Common myeloid progenitor, CD34-positive (primary cell): ENCODE measurements around the gene MYLK.

ENCODE experiments used
- CTCF ChIA-PET: fragments of 350-600 bp; sonication (Branson Sonifier 250); formaldehyde crosslinking; loops from one replicate; lab custom pipeline; 2021; ENCODE audit warnings: antibody characterized with exemption; lab: Charles Lee
- POLR2A ChIA-PET: fragments of 350-600 bp; sonication (Branson Sonifier 250); formaldehyde crosslinking; loops from one replicate; lab custom pipeline; 2021; ENCODE audit warnings: antibody characterized with exemption; lab: Charles Lee
- DNase-seq, 3 donors: peaks; one replicate each; pipeline versions ENCODE4 v3.0.0 to v3.0.0-alpha.2; 2013
- H3K27ac ChIP-seq, 2 experiments: 1 replicate in 1 of 2; 2 replicates in 1 of 2; pipeline ENCODE4 v1.7.0; 2013; ENCODE audit warnings: inconsistent platforms in 2 of 2, low read length in 2 of 2, mild to moderate bottlenecking in 2 of 2, low read depth in 1 of 2, moderate library complexity in 1 of 2; ENCODE audit not compliant: severe bottlenecking in 2 of 2, insufficient read depth in 1 of 2, poor library complexity in 1 of 2
- H3K27me3 ChIP-seq, 5 experiments: replicated peaks in 2 of 5; 1 replicate in 3 of 5; 2 replicates in 2 of 5; pipeline versions ENCODE4 v1.6.1 to v1.7.0; 2013; ENCODE audit warnings: low read length in 4 of 5, mild to moderate bottlenecking in 2 of 5, moderate library complexity in 2 of 5, inconsistent platforms in 1 of 5; ENCODE audit not compliant: insufficient read depth in 5 of 5, control insufficient read depth in 4 of 5
- H3K36me3 ChIP-seq, 4 experiments: 1 replicate in 2 of 4; 2 replicates in 2 of 4; pipeline versions ENCODE4 v1.6.1 to v1.7.0; 2013; ENCODE audit warnings: low read length in 3 of 4, control low read depth in 1 of 4, mild to moderate bottlenecking in 1 of 4; ENCODE audit not compliant: control insufficient read depth in 4 of 4, insufficient read depth in 4 of 4
- H3K4me1 ChIP-seq, 4 experiments: 1 replicate in 3 of 4; 2 replicates in 1 of 4; pipeline versions ENCODE4 v1.6.1 to v1.7.1; 2013; ENCODE audit warnings: low read length in 3 of 4, mild to moderate bottlenecking in 3 of 4, control low read depth in 1 of 4, inconsistent platforms in 1 of 4, moderate library complexity in 1 of 4; ENCODE audit not compliant: control insufficient read depth in 4 of 4, insufficient read depth in 4 of 4; ENCODE audit errors: control extremely low read depth in 1 of 4
- H3K4me3 ChIP-seq, 7 experiments: 1 replicate in 4 of 7; 2 replicates in 3 of 7; pipeline versions ENCODE4 v1.5.1 to v1.7.0; 2013; ENCODE audit warnings: mild to moderate bottlenecking in 7 of 7, low read length in 6 of 7, moderate library complexity in 6 of 7, inconsistent platforms in 2 of 7, low read depth in 2 of 7, control low read depth in 1 of 7; ENCODE audit not compliant: insufficient read depth in 4 of 7, control insufficient read depth in 1 of 7; ENCODE audit errors: extremely low read depth in 1 of 7
- H3K9me3 ChIP-seq, 5 experiments: 1 replicate in 4 of 5; 2 replicates in 1 of 5; pipeline versions ENCODE4 v1.6.1 to v1.7.1; 2013; ENCODE audit warnings: low read length in 4 of 5, mild to moderate bottlenecking in 2 of 5, inconsistent platforms in 1 of 5, low read depth in 1 of 5, moderate library complexity in 1 of 5; ENCODE audit not compliant: control insufficient read depth in 4 of 5, insufficient read depth in 2 of 5; ENCODE audit errors: control extremely low read depth in 1 of 5
- WGBS: methylation state at CpG from one replicate; pipeline ENCODE4 v1.1.5; 2013; ENCODE audit not compliant: insufficient coverage; 5-methylcytosine and 5-hydroxymethylcytosine counted together

The MYLK gene

GRCh38 chr3:123800362-123800682 is 83.8 kb downstream of the MYLK start:
- ChIA-PET POLR2A (no interaction called here), CTCF (no interaction called here)
- Histone ChIP-seq H3K27me3 (peaks cover 0 to 4% (median 0%) of the 10 kb centered on the region in 5 experiments), H3K36me3 (no peaks in the 10 kb centered on the region), H3K9me3 (no peaks in the 10 kb centered on the region), H3K4me1 (peaks cover 0 to 4% (median 0%) of the 10 kb centered on the region in 4 experiments), H3K27ac (no peak overlapping the region), H3K4me3 (no peak overlapping the region)
- 85% methylated on average over 2 of the region's 2 CpGs for WGBS
- DNase-seq = no peak

DNA sequence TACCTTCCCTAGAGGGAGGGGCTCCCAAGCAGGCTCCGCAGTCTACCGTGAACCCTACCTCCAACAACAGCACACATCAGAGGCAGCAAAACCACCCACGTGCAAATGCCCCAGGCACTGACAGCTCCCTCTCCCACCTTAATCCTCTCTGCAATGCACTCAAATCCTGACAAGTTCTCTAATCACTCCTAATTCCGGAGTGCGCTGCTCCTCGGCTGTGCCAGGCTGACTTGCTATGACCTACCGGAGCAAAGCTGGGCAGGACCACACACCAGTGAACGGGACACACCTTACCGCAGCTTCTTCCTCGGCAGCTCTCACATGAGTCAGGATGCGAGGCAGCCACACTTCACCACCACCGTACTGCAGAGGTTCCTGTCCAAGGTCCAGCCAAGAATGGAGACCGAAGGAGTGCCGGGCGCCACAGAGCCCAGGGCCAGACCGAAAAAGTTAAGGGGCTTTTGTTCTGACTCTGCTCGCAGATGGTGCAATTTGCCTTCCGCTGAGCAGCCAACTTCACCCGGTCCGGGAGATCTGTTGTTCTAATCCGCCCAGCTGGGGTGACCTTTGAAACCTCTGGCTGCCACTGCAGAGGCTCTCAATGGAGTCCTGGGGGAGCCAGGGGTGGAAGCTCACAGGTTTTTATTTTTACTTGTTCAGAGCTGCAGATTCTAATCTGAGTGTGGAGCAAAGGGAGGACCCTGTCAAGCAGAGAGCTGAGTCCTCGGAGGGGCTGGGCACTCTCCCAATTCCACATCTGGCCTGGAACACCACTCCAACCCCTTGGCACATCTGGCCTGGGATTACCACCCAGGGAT is 84.4 kb downstream of the MYLK start:
- Histone ChIP-seq H3K4me1 (peaks cover 0 to 4% (median 0%) of the 10 kb centered on the region in 4 experiments), H3K9me3 (no peaks in the 10 kb centered on the region), H3K27ac (no peak overlapping the region), H3K36me3 (no peaks in the 10 kb centered on the region), H3K4me3 (no peak overlapping the region), H3K27me3 (peaks cover 0 to 4% (median 0%) of the 10 kb centered on the region in 5 experiments)
- DNase-seq = no peak
- 78% methylated on average over 22 of the region's 22 CpGs for WGBS
- ChIA-PET CTCF (no interaction called here), POLR2A (no interaction called here)

DNA sequence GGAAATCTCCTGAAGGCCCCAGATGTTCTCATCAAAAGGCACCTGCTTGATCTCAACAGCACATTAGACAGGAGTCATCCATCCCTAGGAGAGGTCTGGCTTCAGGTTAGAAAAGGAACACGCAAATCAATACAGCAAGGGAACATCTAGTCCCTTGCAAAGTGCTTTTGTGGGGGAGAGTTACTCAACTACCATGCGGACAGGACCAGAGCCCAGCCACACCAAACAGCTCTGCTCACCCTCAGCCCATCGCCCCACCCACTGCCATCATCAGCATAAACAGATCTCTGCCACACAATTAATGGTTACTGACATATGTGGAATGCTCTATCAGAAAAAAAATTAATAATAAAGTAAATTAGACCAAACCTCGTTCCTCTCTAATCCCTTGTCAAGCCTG is 85.6 kb downstream of the MYLK start:
- whole genome bisulfite sequencing = 100% methylated on average over 2 of the region's 4 CpGs
- Histone ChIP-seq H3K4me3 (no peak overlapping the region), H3K27ac (no peak overlapping the region), H3K9me3 (no peaks in the 10 kb centered on the region), H3K36me3 (no peaks in the 10 kb centered on the region), H3K4me1 (peaks cover 0 to 4% (median 0%) of the 10 kb centered on the region in 4 experiments), H3K27me3 (peaks cover 0 to 1% (median 0%) of the 10 kb centered on the region in 5 experiments)
- DNase-seq = no peak
- POLR2A ChIA-PET = no interaction called here
- CTCF ChIA-PET = no interaction called here

GRCh38 chr3:123795471-123796251 is 88.5 kb downstream of the MYLK start:
- Histone ChIP-seq H3K27ac (no peak overlapping the region), H3K36me3 (no peaks in the 10 kb centered on the region), H3K9me3 (no peaks in the 10 kb centered on the region), H3K27me3 (no peaks in the 10 kb centered on the region), H3K4me3 (no peak overlapping the region), H3K4me1 (no peaks in the 10 kb centered on the region)
- POLR2A ChIA-PET = no interaction called here
- DNase-seq = no peak
- CTCF ChIA-PET = no interaction called here
- WGBS = 90% methylated on average over 4 of the region's 4 CpGs

- no peak for DNase-seq
- Histone ChIP-seq H3K27ac (no peak overlapping the region), H3K4me1 (no peaks in the 10 kb centered on the region), H3K36me3 (no peaks in the 10 kb centered on the region), H3K9me3 (no peaks in the 10 kb centered on the region), H3K4me3 (no peak overlapping the region), H3K27me3 (no peaks in the 10 kb centered on the region)
- CTCF ChIA-PET = no interaction called here
- POLR2A ChIA-PET = no interaction called here
- 78% methylated on average over 3 of the region's 9 CpGs for WGBS
These were observed 90.7 kb downstream of the MYLK start for GRCh38 chr3:123793425-123793824.

- no peak overlapping the region for H3K4me3 ChIP-seq
- no peaks in the 10 kb centered on the region for H3K9me3 ChIP-seq
- DNase-seq = no peak
- H3K4me1 ChIP-seq = no peaks in the 10 kb centered on the region
- H3K27me3 ChIP-seq = no peaks in the 10 kb centered on the region
- ChIA-PET POLR2A (no interaction called here), CTCF (no interaction called here)
- 89% methylated on average over 3 of the region's 6 CpGs for WGBS
- H3K36me3 ChIP-seq = no peaks in the 10 kb centered on the region
- H3K27ac ChIP-seq = no peak overlapping the region
These were observed 91.5 kb downstream of the MYLK start for GRCh38 chr3:123792473-123793201.

DNA sequence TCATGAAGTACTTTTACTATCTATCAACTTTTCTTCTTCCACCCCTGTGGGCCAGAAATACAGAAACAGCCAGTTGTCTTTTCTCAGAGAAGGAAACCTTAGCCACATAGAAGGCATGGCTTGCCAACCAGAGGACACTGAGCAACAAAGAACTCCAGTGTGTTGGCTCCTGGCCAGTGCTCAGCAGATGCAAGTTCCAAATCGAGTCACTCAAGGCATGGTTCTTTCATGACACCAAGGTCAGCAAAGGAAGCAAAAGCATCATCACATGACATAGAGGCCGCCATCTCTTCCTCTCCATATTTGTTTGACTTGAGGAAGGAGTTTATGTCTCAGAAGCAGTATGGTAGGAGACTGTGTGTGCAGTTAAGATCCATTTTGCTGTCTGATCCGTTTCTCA is 92.2 kb downstream of the MYLK start:
- 100% methylated on average over 1 of the region's 3 CpGs for WGBS
- no peaks in the 10 kb centered on the region for H3K27me3 ChIP-seq
- H3K4me3 ChIP-seq = no peak overlapping the region
- no peaks in the 10 kb centered on the region for H3K4me1 ChIP-seq
- no peak overlapping the region for H3K27ac ChIP-seq
- no peak for DNase-seq
- H3K9me3 ChIP-seq = no peaks in the 10 kb centered on the region
- POLR2A ChIA-PET = no interaction called here
- CTCF ChIA-PET = no interaction called here
- H3K36me3 ChIP-seq = no peaks in the 10 kb centered on the region
